Measurements from ENCODE around the gene SPN.

DNA sequence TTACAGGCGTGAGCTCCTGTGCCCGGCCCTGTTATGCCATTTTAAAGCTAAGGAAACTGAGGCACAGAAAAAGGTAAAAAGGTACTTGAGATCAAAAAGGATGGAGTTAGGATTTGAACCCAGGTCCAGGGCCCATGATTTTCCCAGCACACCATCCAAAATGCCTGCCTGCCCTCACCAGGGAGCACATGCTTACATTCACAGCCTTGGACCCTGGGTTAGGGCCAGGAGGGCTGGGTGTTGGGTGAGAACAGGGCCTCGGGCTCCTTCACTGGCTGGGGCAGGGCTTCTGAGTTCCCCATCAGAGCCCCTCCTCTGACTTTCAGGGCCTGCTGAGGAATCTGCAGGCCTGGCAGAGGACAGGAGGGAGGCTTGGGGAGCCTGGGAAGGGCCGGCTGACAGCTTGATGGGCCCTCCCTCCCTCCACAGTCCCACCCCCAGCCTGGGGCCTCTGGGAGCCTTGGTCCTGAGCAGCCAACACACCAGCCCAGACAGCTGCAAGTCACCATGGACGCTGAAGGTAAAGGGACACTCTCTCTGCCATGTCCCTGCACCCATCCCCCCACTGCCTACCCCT is 15.7 kb downstream of the SPN start, which contains the start of gene QPRT:
- TF ChIP-seq, protein P1, sequence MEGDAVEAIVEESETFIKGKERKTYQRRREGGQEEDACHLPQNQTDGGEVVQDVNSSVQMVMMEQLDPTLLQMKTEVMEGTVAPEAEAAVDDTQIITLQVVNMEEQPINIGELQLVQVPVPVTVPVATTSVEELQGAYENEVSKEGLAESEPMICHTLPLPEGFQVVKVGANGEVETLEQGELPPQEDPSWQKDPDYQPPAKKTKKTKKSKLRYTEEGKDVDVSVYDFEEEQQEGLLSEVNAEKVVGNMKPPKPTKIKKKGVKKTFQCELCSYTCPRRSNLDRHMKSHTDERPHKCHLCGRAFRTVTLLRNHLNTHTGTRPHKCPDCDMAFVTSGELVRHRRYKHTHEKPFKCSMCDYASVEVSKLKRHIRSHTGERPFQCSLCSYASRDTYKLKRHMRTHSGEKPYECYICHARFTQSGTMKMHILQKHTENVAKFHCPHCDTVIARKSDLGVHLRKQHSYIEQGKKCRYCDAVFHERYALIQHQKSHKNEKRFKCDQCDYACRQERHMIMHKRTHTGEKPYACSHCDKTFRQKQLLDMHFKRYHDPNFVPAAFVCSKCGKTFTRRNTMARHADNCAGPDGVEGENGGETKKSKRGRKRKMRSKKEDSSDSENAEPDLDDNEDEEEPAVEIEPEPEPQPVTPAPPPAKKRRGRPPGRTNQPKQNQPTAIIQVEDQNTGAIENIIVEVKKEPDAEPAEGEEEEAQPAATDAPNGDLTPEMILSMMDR (IDR thresholded peaks at IDR 0.05), result no peak
- TF ChIP-seq POLR2A (IDR thresholded peaks at IDR 0.05), result no peak
